Thymus (tissue), 11 donors: ENCODE measurements around the gene DBI. TPM values are rescaled to one million over a fixed set of nuclear protein-coding genes. Genes with fewer than 3 reads are reported as not detected.

Experiments
- DNase-seq, 9 donors: peaks; one replicate each; pipeline ENCODE4 v3.0.0-alpha.2; 2013; ENCODE audit warnings: low spot score in 9 of 9, low read depth in 6 of 9, missing footprints in 1 of 9
- H3K27ac ChIP-seq, 2 donors: one replicate each; pipeline ENCODE4 v1.5.1; 2013; ENCODE audit warnings: control low read depth in 1 of 2, low read depth in 1 of 2, low read length in 1 of 2, mild to moderate bottlenecking in 1 of 2, moderate library complexity in 1 of 2
- H3K27me3 ChIP-seq, 2 donors: one replicate each; pipeline ENCODE4 v1.5.1; 2013; ENCODE audit warnings: low read length in 1 of 2; ENCODE audit not compliant: control insufficient read depth in 2 of 2, insufficient read depth in 1 of 2
- H3K36me3 ChIP-seq, 2 donors: one replicate each; pipeline ENCODE4 v1.5.1; 2013; ENCODE audit warnings: low read length in 1 of 2, mild to moderate bottlenecking in 1 of 2, moderate library complexity in 1 of 2; ENCODE audit not compliant: control insufficient read depth in 2 of 2, insufficient read depth in 2 of 2
- H3K4me1 ChIP-seq, 2 donors: one replicate each; pipeline ENCODE4 v1.5.1; 2013; ENCODE audit warnings: low read length in 2 of 2; ENCODE audit not compliant: control insufficient read depth in 2 of 2, insufficient read depth in 2 of 2
- H3K4me3 ChIP-seq, 2 donors: one replicate each; pipeline ENCODE4 v1.5.1; 2013; ENCODE audit warnings: low read length in 2 of 2, control low read depth in 1 of 2, mild to moderate bottlenecking in 1 of 2
- H3K9me3 ChIP-seq, 2 donors: one replicate each; pipeline ENCODE4 v1.5.1; 2013; ENCODE audit warnings: low read length in 1 of 2, mild to moderate bottlenecking in 1 of 2; ENCODE audit not compliant: control insufficient read depth in 2 of 2, insufficient read depth in 1 of 2
- WGBS: extraction: QIAGEN DNeasy Blood & Tissue Kit; methylation state at CpG from one replicate; pipeline ENCODE4 v1.1.7; 2013; 5-methylcytosine and 5-hydroxymethylcytosine counted together
- polyA plus RNA-seq: library from polyadenylated mRNA; stranded (reverse); fragments of 200-250 nt; gene quantifications from one replicate; pipeline ENCODE4 v1.2.3, GENCODE V29; 2013
- total RNA-seq: library from RNA; stranded (reverse); fragments of 120-200 nt; gene quantifications from one replicate; pipeline ENCODE4 v1.2.4, GENCODE V29; 2013
- donor health status: healthy.

DBI gene
- total and polyA plus RNA-seq, 2 donors = 108 to 314 TPM

GRCh38 chr2:119332953-119333352 lies 33.8 kb upstream of the DBI start:
- H3K9me3 ChIP-seq = no peaks in the 10 kb centered on the region
- DNase-seq = no peak
- no peak overlapping the region for H3K4me3 ChIP-seq
- no peaks in the 10 kb centered on the region for H3K36me3 ChIP-seq
- no peaks in the 10 kb centered on the region for H3K4me1 ChIP-seq
- 89% methylated on average over 6 of the region's 6 CpGs for WGBS
- H3K27me3 ChIP-seq = no peaks in the 10 kb centered on the region
- H3K27ac ChIP-seq = no peak overlapping the region

- Histone ChIP-seq H3K4me3 (no peak overlapping the region), H3K9me3 (no peaks in the 10 kb centered on the region), H3K27me3 (no peaks in the 10 kb centered on the region), H3K27ac (no peak overlapping the region), H3K36me3 (no peaks in the 10 kb centered on the region), H3K4me1 (no peaks in the 10 kb centered on the region)
- 97% methylated on average over 3 of the region's 3 CpGs for WGBS
- DNase-seq = no peak
These were observed 33.4 kb upstream of the DBI start for GRCh38 chr2:119333360-119333759.

GRCh38 chr2:119333833-119334232 lies 32.9 kb upstream of the DBI start:
- H3K9me3 ChIP-seq = no peaks in the 10 kb centered on the region
- no peaks in the 10 kb centered on the region for H3K27me3 ChIP-seq
- over 99% methylated on average over 2 of the region's 2 CpGs for WGBS
- no peak overlapping the region for H3K27ac ChIP-seq
- H3K36me3 ChIP-seq = no peaks in the 10 kb centered on the region
- H3K4me3 ChIP-seq = no peak overlapping the region
- H3K4me1 ChIP-seq = no peaks in the 10 kb centered on the region
- no peak for DNase-seq

GRCh38 chr2:119337749-119338148 lies 29.0 kb upstream of the DBI start:
- Histone ChIP-seq H3K27ac (no peak overlapping the region), H3K27me3 (no peaks in the 10 kb centered on the region), H3K4me3 (no peak overlapping the region), H3K36me3 (no peaks in the 10 kb centered on the region), H3K4me1 (peaks cover 0 to 3% of the 10 kb centered on the region in 2 donors), H3K9me3 (no peaks in the 10 kb centered on the region)
- no peak for DNase-seq
- 95% methylated on average over 2 of the region's 2 CpGs for WGBS

GRCh38 chr2:119338272-119338671 lies 28.5 kb upstream of the DBI start:
- no peaks in the 10 kb centered on the region for H3K27me3 ChIP-seq
- H3K9me3 ChIP-seq = no peaks in the 10 kb centered on the region
- H3K27ac ChIP-seq = no peak overlapping the region
- no peaks in the 10 kb centered on the region for H3K36me3 ChIP-seq
- peaks cover 0 to 3% of the 10 kb centered on the region in 2 donors for H3K4me1 ChIP-seq
- no peak for DNase-seq
- no peak overlapping the region for H3K4me3 ChIP-seq
- WGBS = 42% methylated on average over 2 of the region's 2 CpGs

- 25% methylated on average over 6 of the region's 6 CpGs for WGBS
- peak in 6 of 9 donors; percentile 4 to 66 (median 24) for DNase-seq
- Histone ChIP-seq H3K27ac (no peak overlapping the region), H3K4me3 (no peak overlapping the region), H3K27me3 (no peaks in the 10 kb centered on the region), H3K36me3 (no peaks in the 10 kb centered on the region), H3K4me1 (peaks cover 0 to 3% of the 10 kb centered on the region in 2 donors), H3K9me3 (no peaks in the 10 kb centered on the region)
These were observed 27.8 kb upstream of the DBI start for GRCh38 chr2:119338826-119339561.

GRCh38 chr2:119339562-119339923 lies 27.2 kb upstream of the DBI start:
- Histone ChIP-seq H3K36me3 (no peaks in the 10 kb centered on the region), H3K27me3 (no peaks in the 10 kb centered on the region), H3K4me3 (no peak overlapping the region), H3K9me3 (no peaks in the 10 kb centered on the region), H3K4me1 (peaks cover 0 to 3% of the 10 kb centered on the region in 2 donors), H3K27ac (no peak overlapping the region)
- 86% methylated on average over 7 of the region's 7 CpGs for WGBS
- DNase-seq = no peak

- peaks cover 0 to 3% of the 10 kb centered on the region in 2 donors for H3K4me1 ChIP-seq
- WGBS = 98% methylated on average over 2 of the region's 2 CpGs
These were observed 25.1 kb upstream of the DBI start for GRCh38 chr2:119341684-119342083.

GRCh38 chr2:119349289-119349688 lies 17.5 kb upstream of the DBI start:
- Histone ChIP-seq H3K9me3 (no peaks in the 10 kb centered on the region), H3K4me1 (no peaks in the 10 kb centered on the region), H3K27me3 (no peaks in the 10 kb centered on the region), H3K4me3 (no peak overlapping the region), H3K27ac (no peak overlapping the region), H3K36me3 (no peaks in the 10 kb centered on the region)
- DNase-seq = no peak
- 98% methylated on average over 6 of the region's 6 CpGs for WGBS

More at GRCh38 chr2:119341684-119342083, 25.1 kb upstream of the DBI start:
- Histone ChIP-seq H3K36me3 (no peaks in the 10 kb centered on the region), H3K9me3 (no peaks in the 10 kb centered on the region), H3K27ac (no peak overlapping the region), H3K4me3 (no peak overlapping the region), H3K27me3 (no peaks in the 10 kb centered on the region)
- no peak for DNase-seq
